GM18858 (cell line): Measurements from ENCODE around the gene SHANK1.

Source experiments
- ATAC-seq: cut with Tn5 transposase; IDR thresholded peaks from one replicate; pipeline ENCODE4 v1.9.1; 2021; ENCODE audit not compliant: unreplicated experiment

SHANK1 gene

DNA sequence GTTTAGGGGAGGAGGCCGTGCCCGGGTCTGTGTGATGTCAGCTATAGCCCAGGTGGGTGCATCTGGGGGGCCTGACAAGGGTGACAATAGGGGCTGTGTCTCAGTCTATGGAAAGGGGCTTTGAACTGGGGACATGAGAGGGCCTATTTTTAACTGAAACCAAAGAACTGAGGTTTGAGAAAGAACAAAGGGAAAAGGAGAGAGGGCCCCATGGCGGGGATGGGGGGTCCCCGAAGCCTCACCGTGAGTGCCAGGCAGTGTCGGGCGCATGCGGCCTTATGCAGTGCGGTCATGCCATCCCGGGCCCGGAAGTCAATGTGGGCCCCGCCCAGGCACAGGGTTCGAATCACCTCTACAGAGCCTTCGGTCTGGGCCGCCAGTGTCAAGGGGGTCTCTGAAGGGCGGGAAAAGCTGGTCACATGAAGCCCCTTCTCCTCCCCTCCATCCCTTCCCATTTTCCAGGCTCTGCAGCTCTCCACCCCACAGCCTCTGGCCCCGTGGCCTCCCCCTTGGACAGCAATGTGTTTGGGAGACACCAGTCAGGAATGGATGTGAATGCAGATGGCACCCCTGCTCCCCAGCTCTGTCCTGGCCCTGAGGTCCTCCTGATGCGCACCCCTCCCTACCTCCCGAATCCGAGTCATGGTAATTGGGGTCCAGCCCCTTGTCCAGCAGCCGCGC lies 5.9 kb downstream of the SHANK1 start:
- ATAC-seq, result no peak

DNA sequence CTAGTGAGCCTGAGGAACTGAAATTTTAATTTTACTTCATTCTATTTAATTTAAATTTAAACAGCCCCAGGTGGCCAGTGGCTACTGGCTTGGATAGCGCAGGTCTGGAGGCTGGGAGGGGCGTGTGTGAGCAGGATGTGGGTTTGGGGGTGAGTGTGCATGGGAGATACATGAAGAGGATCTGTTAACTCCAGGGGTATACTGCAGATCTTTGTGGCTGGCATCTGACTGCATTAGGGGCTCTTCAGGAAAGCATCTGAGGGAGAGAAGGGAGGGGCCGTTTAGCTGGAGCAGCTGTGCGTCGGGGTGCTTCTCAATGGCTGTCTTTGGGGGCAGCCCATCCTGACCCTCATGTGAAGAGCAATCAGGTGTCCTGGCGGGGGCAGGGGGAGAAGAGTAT lies 6.8 kb downstream of the SHANK1 start:
- no peak for ATAC-seq

DNA sequence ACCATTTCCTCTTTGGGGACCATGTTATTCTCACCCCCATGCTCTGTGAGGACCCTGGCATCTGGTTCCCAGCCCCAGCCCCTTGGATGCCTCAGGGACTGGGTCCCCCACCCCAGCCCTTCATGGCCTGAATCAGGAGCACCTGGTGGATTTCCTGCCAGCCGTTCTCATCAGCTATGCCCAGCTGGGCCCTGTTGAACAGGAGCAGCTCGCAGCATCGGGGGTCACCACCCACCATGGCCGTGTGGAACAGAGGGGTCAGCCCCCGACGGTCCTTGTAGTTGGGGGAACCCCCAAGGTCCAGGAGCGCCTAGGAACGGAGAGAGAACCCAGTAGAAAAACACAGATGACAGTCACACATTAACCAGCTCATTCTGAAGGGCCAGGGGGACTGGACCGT lies 7.8 kb downstream of the SHANK1 start:
- no peak for ATAC-seq

DNA sequence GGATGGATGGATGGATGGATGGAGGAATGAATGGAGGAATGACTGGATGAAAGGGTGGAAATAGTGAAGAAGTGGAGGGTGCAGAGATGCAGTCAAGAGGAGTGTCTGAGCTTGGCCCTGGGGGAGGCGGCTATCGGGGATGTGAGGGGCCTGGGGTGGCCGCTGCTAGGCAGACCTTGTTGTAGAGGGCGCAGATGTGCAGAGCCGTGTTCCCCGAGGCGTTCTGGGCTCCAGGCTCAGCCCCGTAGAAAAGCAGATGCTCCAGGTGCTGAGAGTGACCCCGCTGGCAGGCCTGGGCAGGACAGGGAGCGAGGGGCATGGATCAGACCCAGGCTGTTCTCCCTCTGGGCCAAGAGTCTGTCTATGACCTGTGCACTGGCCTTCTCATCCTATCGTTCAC lies 8.4 kb downstream of the SHANK1 start:
- no peak for ATAC-seq

DNA sequence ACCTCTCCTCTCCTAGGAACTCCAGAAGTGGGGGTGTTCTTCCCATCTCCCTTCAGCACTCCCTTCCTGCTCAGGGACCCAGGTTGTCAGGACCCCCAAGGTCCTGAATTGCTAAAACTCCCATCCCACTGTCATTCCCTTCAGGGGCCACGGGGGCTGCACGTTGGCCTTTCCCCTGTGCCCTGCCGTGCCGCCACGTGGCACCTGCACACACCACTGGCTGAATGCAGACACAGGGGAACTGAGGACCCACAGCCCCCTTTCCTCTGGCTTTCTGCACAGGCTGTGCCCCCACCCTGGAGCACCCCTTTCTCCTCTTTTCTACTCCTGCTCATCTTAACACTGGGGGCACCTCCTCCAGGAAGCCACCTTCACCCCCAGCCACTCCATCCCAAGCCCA lies 9.0 kb downstream of the SHANK1 start:
- ATAC-seq, result no peak

DNA sequence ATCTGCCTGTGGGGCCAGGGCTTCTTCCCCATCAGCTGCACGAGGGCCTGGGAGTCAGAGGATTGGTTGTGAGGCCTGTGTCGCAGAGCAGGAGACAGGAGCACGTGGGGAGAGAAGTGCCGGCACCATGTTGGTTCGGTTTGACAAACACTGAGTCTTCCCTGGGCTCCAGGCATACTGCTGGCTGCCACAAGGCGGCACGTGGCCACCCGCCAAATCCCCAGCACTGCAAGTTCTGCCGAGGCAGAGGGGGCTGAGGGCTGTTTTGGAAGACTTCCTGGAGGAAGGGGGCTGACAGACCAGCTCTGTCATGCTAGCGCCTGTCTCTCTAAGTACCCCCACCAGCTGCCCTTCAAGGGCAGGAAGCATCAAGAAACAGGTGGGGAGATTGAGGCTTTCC lies 9.5 kb downstream of the SHANK1 start:
- no peak for ATAC-seq

DNA sequence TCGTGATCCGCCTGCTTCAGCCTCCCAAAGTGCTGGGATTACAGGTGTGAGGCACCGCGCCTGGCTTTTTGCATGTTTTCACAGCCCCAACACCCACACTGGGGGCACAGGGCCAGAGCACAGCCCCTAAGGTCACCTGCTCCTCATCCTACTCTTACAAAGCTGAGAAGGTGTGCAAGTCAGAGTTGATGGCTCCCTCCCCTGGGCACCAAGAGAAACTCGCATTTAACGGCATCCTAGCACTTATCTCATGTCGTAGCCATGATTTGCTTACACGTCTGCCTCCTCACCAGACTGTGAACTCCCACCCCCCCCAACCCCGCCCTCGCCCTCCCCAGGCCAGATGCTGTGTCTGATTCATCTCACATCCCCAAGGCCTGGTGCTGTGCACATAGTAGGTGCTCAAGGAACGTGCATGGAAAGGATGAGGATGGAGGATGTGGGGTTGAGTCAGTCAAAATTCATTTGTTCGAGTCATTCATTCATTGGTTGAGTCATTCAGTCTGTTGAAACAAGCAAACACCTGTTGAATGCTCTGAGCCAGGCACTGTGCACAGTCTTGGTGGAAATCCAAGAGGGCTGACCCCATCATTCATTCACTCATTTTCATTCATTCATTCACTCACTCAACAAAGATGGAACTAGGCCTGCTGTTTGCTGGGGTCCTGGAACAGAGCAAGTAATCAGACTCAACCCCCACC lies 11.3 kb downstream of the SHANK1 start:
- ATAC-seq, result no peak

DNA sequence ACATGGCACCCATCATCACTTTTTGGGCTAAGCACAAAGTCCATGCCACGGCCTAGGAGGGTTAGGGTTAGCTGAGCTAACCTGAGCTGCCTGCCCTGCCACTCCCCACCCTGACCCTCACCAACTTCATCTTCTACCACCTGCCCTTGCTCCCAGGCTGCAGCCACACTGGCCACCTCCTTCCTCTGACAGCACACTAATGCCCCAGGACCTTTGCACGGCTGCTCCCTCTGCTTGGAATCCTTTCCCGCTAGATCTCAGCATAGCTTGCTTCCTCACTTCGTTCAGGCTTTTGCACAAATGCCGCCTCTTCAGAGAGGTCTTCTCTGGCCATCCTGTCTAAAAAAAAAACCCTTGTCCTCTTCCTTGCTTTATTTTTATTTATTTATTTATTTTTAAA lies 13.2 kb downstream of the SHANK1 start:
- ATAC-seq, result no peak

DNA sequence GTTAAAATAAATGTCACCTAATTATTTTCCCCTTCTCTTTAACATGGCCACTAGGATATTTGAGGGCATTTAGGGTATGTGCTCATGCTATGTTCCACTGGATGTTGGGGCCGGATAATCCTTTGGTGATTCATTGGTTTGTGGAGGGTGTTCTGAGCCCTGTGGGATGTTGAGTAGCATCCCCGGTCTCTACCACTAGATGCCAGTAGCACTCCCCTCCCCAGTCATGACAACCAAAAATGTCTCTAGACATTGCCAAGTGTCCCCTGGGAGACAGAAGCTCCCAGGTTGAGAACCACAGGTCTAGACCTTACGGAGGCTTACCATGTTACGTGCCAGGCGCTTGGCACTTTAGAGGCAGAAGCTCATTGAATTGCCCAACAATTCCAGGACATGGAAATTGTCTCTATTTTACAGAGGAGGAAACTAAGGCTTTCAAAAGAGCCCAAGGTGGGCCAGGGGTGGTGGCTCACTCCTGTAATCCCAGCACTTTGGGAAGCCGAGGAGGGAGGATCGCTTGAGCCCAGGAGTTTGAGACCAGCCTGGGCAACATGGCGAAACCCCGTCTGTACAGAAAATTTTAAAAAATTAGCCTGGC lies 14.1 kb downstream of the SHANK1 start:
- ATAC-seq, result no peak

DNA sequence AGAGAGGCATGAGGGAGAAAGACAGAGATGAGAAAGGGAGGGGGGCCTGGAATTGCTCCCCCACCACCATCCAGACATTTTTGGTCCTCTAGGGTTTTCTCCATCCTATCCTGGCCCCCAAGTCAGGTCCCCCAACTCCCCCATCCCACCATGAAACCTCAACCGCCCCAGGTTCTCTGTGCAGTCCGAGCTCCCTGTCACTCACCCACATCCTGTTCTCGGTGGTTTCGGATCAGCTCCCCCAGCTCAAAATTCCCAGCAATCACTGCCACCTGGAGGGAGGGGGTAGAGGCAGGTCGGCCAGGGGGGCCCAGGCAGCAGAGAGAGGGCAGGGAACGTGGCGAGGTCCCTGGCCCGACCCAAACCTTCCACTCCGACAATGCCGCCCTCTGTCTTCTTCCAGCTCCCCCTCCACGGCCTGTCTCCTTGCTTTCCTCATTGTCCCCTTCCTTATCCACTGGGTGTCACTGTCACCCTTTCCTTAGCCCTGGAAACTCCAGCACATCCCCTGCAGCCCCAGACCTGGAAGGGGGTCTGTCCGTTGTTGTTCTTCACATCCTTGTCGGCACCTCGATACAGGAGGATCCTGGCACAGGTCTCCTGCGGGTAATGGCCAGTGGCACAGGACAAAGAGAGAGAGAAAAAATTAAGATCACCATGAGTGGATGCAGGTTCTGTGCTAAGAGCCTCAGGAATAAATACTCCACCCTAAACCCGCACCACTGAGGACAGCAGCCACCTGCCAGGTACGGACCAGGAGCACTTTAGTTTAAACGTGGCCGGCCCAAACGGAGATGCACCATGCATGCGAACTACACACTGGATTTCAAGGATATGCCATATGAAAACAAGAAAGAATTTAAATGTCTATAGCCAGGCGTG lies 15.4 kb downstream of the SHANK1 start:
- no peak for ATAC-seq

DNA sequence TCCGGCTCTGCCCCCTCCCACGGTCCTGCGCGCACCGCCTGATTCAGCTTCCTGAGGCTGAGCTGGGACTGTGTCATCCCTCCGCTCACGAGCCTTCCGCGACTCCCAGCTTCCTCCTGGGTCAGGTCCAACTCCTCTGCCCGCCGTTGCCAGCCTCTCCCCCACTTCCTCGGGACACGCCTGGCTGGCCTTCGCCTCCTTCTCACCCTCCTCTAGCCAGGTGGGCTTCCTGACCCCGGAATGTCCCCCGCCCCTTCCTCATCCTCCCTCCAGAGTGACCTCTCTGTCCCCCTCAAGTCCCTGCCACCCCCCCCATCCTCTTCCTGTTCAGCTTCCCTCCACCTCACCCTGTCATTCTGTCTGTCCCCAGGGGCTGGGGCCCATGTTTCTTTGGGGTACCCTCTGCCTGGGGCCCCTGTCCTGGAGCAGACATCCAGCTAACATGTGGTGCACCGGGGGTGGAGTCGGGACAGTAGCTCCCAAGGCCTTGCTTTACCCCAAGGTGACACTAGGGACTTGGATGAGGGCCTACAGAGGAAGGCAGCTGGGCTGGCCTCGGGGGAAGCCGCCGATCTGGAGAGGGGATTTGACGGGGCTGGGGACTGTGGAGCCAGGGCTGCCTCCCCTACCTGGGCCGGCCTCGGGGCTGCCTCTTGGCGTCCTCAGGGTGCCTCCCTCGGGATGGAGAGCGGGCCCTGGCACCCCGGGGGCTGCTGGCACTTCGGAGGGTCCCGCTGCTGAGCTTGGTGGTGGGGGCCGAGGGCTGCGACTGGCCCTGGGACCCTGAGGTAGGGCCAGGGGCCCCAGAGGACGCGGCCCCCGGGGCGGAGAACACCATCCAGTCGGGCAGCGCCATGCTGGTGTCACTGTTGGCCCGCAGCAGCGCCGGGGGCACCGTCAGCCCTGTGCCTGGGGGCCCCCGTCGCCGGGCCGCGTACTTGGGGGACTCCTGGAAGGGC lies 16.5 kb downstream of the SHANK1 start:
- ATAC-seq, result no peak

DNA sequence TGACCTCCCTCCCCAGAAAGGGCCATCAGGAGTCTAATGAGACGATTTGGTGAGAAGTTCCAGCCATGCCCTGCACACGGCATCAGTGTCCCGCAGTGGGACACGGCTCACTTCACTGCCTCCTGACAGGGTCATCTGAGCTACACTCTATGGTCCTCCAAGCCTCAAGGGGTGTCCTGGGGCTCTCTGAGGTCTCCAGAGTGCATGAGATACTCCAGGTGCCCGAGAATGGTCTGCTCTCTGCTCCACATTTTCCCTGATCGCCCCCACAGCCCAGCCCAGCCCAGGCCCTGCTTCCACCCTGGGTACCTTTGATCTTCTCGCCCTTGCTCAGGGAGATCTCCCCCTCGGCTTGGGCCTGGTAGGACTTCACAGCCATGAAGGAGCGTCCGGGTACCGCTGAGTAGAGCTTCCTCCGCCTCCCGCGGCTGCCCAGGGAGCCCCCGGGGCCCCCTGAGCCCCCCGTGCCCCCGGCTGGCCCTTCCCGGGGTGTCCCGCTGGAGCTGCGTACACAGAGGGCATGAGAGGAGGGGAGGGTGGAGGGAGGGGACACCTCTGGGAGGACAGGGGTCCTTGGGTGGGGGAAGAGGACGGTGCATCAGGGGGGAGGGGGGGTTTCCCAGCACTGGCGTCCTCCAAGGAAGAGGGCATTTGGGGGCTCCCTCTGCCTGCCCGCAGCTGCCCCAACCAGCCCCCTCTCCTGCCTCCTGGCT lies 17.3 kb downstream of the SHANK1 start:
- ATAC-seq, result no peak

DNA sequence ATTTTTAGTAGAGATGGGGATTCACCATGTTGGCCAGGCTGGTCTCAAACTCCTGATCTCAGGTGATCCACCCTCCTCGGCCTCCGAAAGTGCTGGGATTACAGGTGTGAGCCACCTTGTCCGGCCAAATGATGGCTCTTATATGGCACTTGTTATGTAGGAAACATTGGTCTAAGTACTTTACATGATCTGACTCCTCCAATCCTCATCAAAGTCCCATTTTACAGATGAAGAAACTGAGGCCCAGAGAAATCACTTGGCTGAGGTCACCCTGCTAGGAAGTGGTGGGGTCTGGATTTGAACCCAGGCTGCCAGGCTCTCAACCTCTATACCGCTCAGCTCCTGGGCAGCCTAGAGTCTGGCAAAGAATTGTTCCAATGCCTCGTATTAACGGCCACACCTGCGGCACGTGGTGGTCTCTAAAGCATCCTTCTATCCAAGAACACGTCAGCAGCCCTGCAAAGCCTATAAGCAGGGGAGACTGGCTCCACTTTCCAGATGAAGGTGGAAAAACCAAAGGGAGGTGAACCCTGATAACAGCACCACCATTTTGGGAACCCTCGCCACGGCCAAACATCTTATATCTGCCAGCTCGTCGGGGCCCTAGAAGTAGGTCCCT lies 18.1 kb downstream of the SHANK1 start:
- no peak for ATAC-seq

DNA sequence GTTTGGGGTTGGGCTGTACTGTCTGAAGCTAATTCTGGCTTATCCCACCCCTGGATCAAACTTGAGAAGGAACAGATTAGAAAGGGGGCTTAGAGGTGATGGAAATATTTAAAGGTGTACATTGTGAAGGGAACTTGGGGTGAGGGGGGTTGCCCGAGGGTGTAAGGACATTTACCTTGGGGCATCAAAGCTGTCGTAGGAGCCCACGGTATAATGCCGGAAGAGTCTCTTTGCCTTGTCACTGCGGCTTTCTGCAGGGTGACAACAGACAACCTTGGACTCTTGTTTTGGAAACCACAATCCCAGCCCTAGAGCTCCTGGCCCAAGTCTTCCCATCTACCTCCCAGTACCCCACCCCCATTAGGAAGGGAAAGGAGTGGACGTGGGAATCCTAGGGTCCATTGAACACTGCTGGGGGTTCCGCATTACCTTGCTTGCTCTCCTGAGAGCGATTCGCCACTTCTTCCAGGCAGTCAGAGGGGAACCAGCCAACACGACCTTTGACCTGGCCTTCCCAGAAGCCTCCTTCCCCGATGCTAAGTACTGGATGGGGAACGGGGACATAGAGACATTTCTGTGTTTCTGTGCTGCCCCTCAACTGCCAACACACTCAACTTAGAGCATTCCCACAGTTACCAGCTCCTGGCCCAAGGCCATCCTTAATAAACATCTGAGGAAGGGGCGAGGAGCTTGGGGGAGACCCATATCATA lies 22.0 kb downstream of the SHANK1 start:
- ATAC-seq, result no peak

DNA sequence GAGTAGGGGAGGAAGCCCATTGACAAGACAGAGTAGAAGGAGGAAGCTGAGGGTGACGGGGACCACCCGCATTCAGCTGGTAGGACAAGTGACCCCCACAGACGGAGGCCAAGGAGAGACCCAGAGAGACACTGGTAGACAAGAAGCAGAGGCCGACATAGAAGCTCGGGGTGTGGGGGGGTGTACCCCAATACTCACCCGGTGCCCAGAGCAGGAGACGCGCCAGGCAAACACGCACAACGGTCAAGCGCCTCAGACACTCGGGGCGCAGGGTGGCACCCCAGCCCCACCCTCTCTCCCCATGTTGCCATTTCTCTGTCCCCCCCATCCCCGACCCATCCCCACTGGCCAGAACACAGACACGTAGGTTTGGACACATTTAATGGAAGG lies 23.5 kb downstream of the SHANK1 start:
- ATAC-seq, result no peak

DNA sequence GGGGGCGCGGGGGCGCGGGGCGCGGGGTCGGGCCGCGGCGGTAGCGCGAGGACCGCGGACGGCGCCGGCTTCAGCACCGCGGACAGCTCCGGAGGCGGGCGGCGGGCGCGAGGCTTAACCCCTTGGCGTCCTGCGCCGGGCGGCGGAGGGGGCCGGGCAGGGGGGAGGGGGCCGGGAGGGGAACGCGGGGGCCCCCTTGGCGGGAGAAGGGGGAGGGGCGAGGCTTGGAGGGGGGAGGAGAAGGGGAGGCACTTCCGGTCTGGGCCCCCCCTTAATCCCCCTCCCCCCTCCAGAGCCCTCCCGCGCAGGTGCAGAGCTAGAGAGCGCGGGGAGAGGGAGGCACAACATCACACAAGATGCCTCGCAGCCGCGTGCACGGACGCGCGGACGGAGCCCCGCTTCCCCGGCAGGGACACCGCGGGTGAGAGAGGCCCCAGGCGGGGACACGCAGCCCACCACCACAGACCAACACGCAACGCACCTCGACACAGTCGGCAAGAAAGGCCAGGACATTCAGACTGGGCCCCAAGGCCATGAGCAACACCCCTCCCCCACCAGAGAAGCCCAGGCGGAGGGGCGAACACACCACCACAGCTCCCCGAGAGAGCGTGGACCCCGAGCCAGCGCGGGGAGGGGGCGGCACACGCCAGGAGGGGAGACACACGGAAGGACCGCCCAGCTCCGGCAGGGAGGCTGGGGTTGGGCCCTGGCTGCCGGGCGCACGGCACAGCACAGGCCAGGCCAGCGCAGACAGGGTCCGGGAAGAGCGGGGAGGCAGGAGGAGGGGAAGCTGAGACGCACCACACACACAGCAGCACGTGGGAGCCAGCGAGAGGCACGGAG lies 24.1 kb downstream of the SHANK1 start:
- no peak for ATAC-seq

DNA sequence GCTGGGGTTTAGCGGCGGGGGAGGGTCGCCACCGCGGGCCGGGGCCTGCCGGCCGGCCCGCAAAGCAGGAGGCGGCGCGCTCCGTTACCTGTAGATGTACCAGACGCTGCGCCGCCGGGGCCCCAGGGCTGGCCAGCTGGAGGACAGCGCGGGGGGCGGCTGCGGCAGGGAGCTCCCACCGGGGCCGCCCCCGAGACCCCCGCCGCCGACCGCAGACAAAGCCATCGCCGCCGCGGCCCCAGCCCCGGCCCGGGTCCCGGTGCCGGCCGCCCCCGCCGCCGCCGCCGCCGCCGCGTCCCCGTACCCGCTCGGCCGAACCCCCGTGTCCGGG lies 24.8 kb downstream of the SHANK1 start:
- no peak for ATAC-seq
